HL-60 (cell line): ENCODE results near the gene CLDN17.

Experiments used
- CTCF ChIP-seq: IDR thresholded peaks from one replicate; pipeline ENCODE4 v1.5.1; 2011; ENCODE audit warnings: low read length, control low read depth, inconsistent platforms; ENCODE audit not compliant: insufficient read depth
- GABPA ChIP-seq: IDR thresholded peaks from 2 replicates; pipeline ENCODE4 v1.6.1; 2012; ENCODE audit warnings: low read depth
- POLR2AphosphoS5 ChIP-seq: IDR thresholded peaks from 2 replicates; pipeline ENCODE4 v1.6.1; 2012; ENCODE audit warnings: low read depth
- REST ChIP-seq: IDR thresholded peaks from 2 replicates; pipeline ENCODE4 v1.6.1; 2012; ENCODE audit warnings: low read depth; ENCODE audit not compliant: insufficient replicate concordance

GRCh38 chr21:30164796-30165195, 1.8 kb downstream of the CLDN17 start:
- TF ChIP-seq CTCF (no peak), POLR2AphosphoS5 (no peak), REST (no peak), GABPA (no peak)
